A673 (cell line): ENCODE data around the gene PSMB5. TPM values are rescaled to one million over a fixed set of nuclear protein-coding genes. Genes with fewer than 3 reads are reported as not detected.

Experiments used
- BruUV-seq: library from RNA; stranded (reverse); fragments of 400-500 nt; replicated peaks from 2 replicates; lab custom pipeline; 2021; lab: Mats Ljungman, UMichigan
- CTCF ChIA-PET: fragments of 300-600 bp; sonication (Branson Sonifier 250); formaldehyde crosslinking; loops from one replicate; lab custom pipeline; 2022; ENCODE audit warnings: antibody characterized with exemption; lab: Charles Lee
- POLR2A ChIA-PET: fragments of 300-600 bp; sonication (Branson Sonifier 250); formaldehyde crosslinking; loops from one replicate; lab custom pipeline; 2022; ENCODE audit warnings: antibody characterized with exemption; ENCODE audit not compliant: low non-redundant PET; lab: Charles Lee
- DNase-seq: peaks from one replicate; pipeline ENCODE4 v3.0.0-alpha.2; 2015; ENCODE audit warnings: low spot score
- H3K27ac ChIP-seq: fragments of 200-600 bp; sonication (generic); 2 replicates; pipeline ENCODE4 v1.5.1; 2016; ENCODE audit warnings: mixed run types, low read depth, mild to moderate bottlenecking, mixed read lengths, antibody characterized with exemption, low read length; ENCODE audit not compliant: poor library complexity, severe bottlenecking
- H3K27me3 ChIP-seq: fragments of 200-600 bp; sonication (generic); replicated peaks from 2 replicates; pipeline ENCODE4 v1.6.1; 2017; ENCODE audit warnings: mixed run types, low read depth, mild to moderate bottlenecking, mixed read lengths, antibody characterized with exemption, low read length; ENCODE audit not compliant: insufficient read depth, poor library complexity
- H3K36me3 ChIP-seq: fragments of 200-600 bp; sonication (generic); 2 replicates; pipeline ENCODE4 v1.6.1; 2016; ENCODE audit warnings: mixed run types, mild to moderate bottlenecking, mixed read lengths, antibody characterized with exemption, low read length; ENCODE audit not compliant: insufficient read depth, poor library complexity, severe bottlenecking
- H3K4me1 ChIP-seq: fragments of 200-600 bp; sonication (generic); 2 replicates; pipeline ENCODE4 v1.6.1; 2017; ENCODE audit warnings: mixed run types, mild to moderate bottlenecking, mixed read lengths, antibody characterized with exemption, low read length; ENCODE audit not compliant: insufficient read depth, poor library complexity, severe bottlenecking
- H3K4me3 ChIP-seq: fragments of 200-600 bp; sonication (generic); 2 replicates; pipeline ENCODE4 v1.5.1; 2016; ENCODE audit warnings: low read depth, mixed run types, mild to moderate bottlenecking, mixed read lengths, low read length; ENCODE audit not compliant: poor library complexity, severe bottlenecking
- H3K9me3 ChIP-seq: fragments of 200-600 bp; sonication (generic); 2 replicates; pipeline ENCODE4 v1.6.1; 2016; ENCODE audit warnings: mixed run types, low read depth, mild to moderate bottlenecking, mixed read lengths, antibody characterized with exemption, low read length; ENCODE audit not compliant: poor library complexity, severe bottlenecking
- CTCF ChIP-seq: fragments of 300-800, 200-600 bp; sonication (generic); conservative IDR thresholded peaks from 2 replicates; pipeline ENCODE4 v1.5.1; 2017; ENCODE audit warnings: low read depth, mild to moderate bottlenecking, antibody characterized with exemption, low read length, moderate library complexity, mixed read lengths
- EZH2 ChIP-seq: fragments of 200-600 bp; sonication (generic); IDR thresholded peaks from 2 replicates; pipeline ENCODE4 v1.6.1; 2017; ENCODE audit warnings: borderline replicate concordance, low read depth, mild to moderate bottlenecking, mixed read lengths, antibody characterized with exemption, low read length; ENCODE audit not compliant: poor library complexity, severe bottlenecking
- intact Hi-C: fragments of 100-400 bp; cut with micrococcal nuclease; formaldehyde crosslinking; loops from one replicate; pipeline ENCODE4 v1.10.0; 2022; ENCODE audit not compliant: unreplicated experiment
- total RNA-seq: library from RNA; stranded (reverse); gene quantifications from 2 replicates; pipeline ENCODE4 v1.2.3, GENCODE V29; 2021

PSMB5 gene
- total RNA-seq, 1 experiment from 2014 or later, result 500 TPM

- DNase-seq, result peak; percentile 86
- peaks cover 37% of the 10 kb centered on the region for H3K4me1 ChIP-seq
- H3K4me3 ChIP-seq, result no peak overlapping the region
- BruUV-seq, result no TSS peak
- intact Hi-C loops, result loop anchor here (1.0 to 5.0 kb wide), 3 partner anchors 59 to 192 kb away; no protein-coding TSS in a partner anchor
- ChIA-PET POLR2A (interaction anchor here (0.5 kb wide), 1 partner anchor 9 kb away, joined by 5 read pairs; no protein-coding TSS in a partner anchor), CTCF (interaction anchor here (0.6 to 3.7 kb wide), 18 partner anchors 8 to 425 kb away, joined by 3 to 134 read pairs (median 6); partner anchors contain the start of genes ACIN1, AJUBA, C14orf119 and CDH24)
- no peaks in the 10 kb centered on the region for H3K27me3 ChIP-seq
- H3K9me3 ChIP-seq, result no peaks in the 10 kb centered on the region
- H3K36me3 ChIP-seq, result no peaks in the 10 kb centered on the region
- peak overlapping the region; percentile 22 for H3K27ac ChIP-seq
- TF ChIP-seq EZH2 (no peak), CTCF (peak; percentile 88)
Measured at GRCh38 chr14:22994762-22995275, 39.9 kb downstream of the PSMB5 start.

- Histone ChIP-seq H3K27me3 (no peaks in the 10 kb centered on the region), H3K4me3 (no peak overlapping the region), H3K27ac (no peak overlapping the region), H3K36me3 (no peaks in the 10 kb centered on the region), H3K9me3 (no peaks in the 10 kb centered on the region), H3K4me1 (peaks cover 36% of the 10 kb centered on the region)
- intact Hi-C loops, result loop anchor here (5.0 kb wide), 1 partner anchor 194 kb away; no protein-coding TSS in a partner anchor
- no TSS peak for BruUV-seq
- TF ChIP-seq EZH2, result no peak
- no peak for TF ChIP-seq CTCF
- ChIA-PET POLR2A (no interaction called here), CTCF (interaction anchor here (0.6 to 3.7 kb wide), 3 partner anchors 14 to 1051 kb away, joined by 4 to 134 read pairs (median 17); partner anchors contain the start of gene CDH24)
- no peak for DNase-seq
Measured at GRCh38 chr14:22993517-22993916, 41.2 kb downstream of the PSMB5 start.

GRCh38 chr14:22991852-22992251, 42.8 kb downstream of the PSMB5 start:
- Histone ChIP-seq H3K9me3 (no peaks in the 10 kb centered on the region), H3K36me3 (no peaks in the 10 kb centered on the region), H3K4me3 (no peak overlapping the region), H3K4me1 (peaks cover 20% of the 10 kb centered on the region), H3K27me3 (no peaks in the 10 kb centered on the region), H3K27ac (no peak overlapping the region)
- BruUV-seq, result no TSS peak
- TF ChIP-seq CTCF (no peak), EZH2 (no peak)
- ChIA-PET CTCF (interaction anchor here (0.6 kb wide), 1 partner anchor 15 kb away, joined by 5 read pairs; no protein-coding TSS in a partner anchor), POLR2A (no interaction called here)
- intact Hi-C loops, result loop anchor here (5.0 kb wide), 1 partner anchor 195 kb away; no protein-coding TSS in a partner anchor
- no peak for DNase-seq
